ENCODE data around the gene ARHGEF19. TPM values are rescaled to one million over a fixed set of nuclear protein-coding genes. Genes with fewer than 3 reads are reported as not detected.
"Not testable (repeated sequence)": the region's sequence is repeated elsewhere in the genome, so short reads cannot be mapped to it uniquely, and the experiment has no call there.

Gene ARHGEF19
- total and polyA plus RNA-seq, 8 donors, result 3.5 to 20.1 (median 9.5) TPM

DNA sequence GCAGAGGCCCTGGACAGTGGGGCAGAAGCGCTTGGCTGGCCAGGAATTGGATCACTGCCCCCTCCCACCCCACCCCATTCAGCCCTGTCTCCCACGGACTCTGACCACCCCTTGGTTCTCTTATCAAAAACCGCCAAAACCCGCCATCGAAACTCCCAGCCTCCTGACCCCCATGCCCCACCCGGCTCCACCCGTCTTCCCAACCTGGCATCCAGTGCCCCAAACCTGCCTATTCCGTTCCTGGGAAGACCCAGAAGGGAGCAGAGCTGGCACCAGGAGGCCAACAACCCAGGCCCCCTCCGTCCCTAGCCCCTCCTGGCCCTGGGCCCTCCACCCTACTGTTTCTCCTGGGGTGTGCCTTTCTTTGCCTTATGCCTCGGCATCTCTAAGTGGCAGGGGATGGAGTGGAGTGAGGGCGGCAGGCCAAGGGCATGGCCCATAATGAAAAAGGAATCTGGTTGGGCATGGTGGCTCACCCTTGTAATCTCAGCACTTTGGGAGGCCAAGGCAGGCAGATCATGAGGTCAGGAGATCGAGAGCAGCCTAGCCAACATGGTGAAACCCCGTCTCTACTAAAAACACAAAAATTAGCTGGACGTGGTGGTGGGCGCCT, 40.1 kb downstream of the ARHGEF19 start:
- no peak for TF ChIP-seq POLR2A (IDR thresholded peaks at IDR 0.05)
- TF ChIP-seq POLR2AphosphoS5 (IDR thresholded peaks at IDR 0.05), result no peak
- TF ChIP-seq EP300 (IDR thresholded peaks at IDR 0.05), result no peak
- TF ChIP-seq CTCF (IDR thresholded peaks at IDR 0.05), result no peak
- Histone ChIP-seq H3K9me3 (no peaks in the 10 kb centered on the region), H3K36me3 (no peaks in the 10 kb centered on the region), H3K4me3 (no peak overlapping the region), H3K4me1 (peaks cover 55 to 79% (median 65%) of the 10 kb centered on the region in 4 donors), H3K27ac (peak overlapping the region; percentile 5 to 94 (median 84)), H3K27me3 (peaks cover 0 to 5% (median 0%) of the 10 kb centered on the region in 3 donors)
- 70 to 75% (median 73%) methylated on average over 15 of the region's 15 CpGs for WGBS, 5 donors
- DNase-seq, result no peak
- intact Hi-C loops (cut with DNase I; ENCODE audit: low total_unique reads), result no loop called here

DNA sequence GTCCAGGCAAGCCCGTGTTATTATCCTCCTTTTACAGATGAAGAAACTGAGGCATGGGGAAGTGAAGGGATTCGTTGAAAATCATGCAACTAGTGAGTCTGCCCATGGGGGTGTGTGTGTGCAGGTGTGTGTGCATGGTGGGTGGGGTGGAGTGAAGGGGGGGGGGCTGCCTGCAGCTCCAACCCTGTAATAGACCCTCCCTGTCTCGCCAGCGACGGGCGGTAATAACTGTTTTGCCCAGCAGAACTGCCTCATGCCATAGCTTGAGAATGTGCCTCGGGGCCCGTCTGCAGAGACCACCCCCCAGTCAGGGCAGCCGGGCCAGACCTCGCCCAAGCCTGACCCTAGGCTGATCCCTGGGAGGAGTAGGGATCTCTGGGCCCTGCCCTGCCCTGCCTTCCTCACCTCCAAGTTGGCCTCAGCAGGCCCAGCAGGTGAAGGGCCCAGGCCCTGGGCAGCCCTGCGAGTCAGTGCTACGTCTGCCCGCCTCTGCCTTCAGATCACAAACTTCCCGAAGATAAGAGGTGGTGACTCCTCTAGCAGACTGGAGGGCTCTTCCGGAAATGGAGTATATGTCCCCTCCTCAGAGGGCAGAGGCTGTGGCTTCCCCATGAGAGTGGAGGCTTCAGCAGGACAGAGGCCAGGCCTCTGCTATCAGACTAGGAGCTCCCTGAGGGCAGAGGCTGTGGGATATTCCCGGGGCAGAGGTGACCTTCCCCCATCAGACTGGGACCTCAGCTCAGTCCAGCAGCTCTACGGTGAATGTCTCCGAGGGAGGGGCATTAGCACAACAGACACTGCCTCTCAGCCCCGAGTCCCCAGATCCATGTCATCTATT, 40.9 kb downstream of the ARHGEF19 start:
- no peaks in the 10 kb centered on the region for H3K36me3 ChIP-seq
- H3K9me3 ChIP-seq, result no peaks in the 10 kb centered on the region
- peak overlapping the region; percentile 5 to 94 (median 22) for H3K27ac ChIP-seq
- no peak overlapping the region for H3K4me3 ChIP-seq
- 71 to 75% (median 72%) methylated on average over 14 to 19 of the region's 19 CpGs for WGBS, 5 donors
- no peak for DNase-seq
- intact Hi-C loops (cut with DNase I; ENCODE audit: low total_unique reads), result no loop called here
- no peak for TF ChIP-seq EP300 (IDR thresholded peaks at IDR 0.05)
- no peak for TF ChIP-seq CTCF (IDR thresholded peaks at IDR 0.05)
- TF ChIP-seq POLR2AphosphoS5 (IDR thresholded peaks at IDR 0.05), result no peak
- H3K4me1 ChIP-seq, result peaks cover 51 to 74% (median 61%) of the 10 kb centered on the region in 4 donors
- H3K27me3 ChIP-seq, result peaks cover 0 to 8% (median 0%) of the 10 kb centered on the region in 3 donors

GRCh38 chr1:16170283-16170673, 42.2 kb downstream of the ARHGEF19 start:
- no peak for DNase-seq
- H3K4me1 ChIP-seq, result peaks cover 38 to 67% (median 51%) of the 10 kb centered on the region in 4 donors
- H3K9me3 ChIP-seq, result no peaks in the 10 kb centered on the region
- H3K36me3 ChIP-seq, result no peaks in the 10 kb centered on the region
- H3K27ac ChIP-seq, result no peak overlapping the region
- H3K4me3 ChIP-seq, result no peak overlapping the region
- TF ChIP-seq EP300 (IDR thresholded peaks at IDR 0.05), result no peak
- no peak for TF ChIP-seq POLR2AphosphoS5 (IDR thresholded peaks at IDR 0.05)
- no peak for TF ChIP-seq CTCF (IDR thresholded peaks at IDR 0.05)
- no peak for TF ChIP-seq POLR2A (IDR thresholded peaks at IDR 0.05)
- intact Hi-C loops (cut with DNase I; ENCODE audit: low total_unique reads), result no loop called here
- H3K27me3 ChIP-seq, result peaks cover 0 to 8% (median 0%) of the 10 kb centered on the region in 3 donors
- WGBS, 5 donors, result 92 to 100% (median 94%) methylated on average over 3 of the region's 3 CpGs

DNA sequence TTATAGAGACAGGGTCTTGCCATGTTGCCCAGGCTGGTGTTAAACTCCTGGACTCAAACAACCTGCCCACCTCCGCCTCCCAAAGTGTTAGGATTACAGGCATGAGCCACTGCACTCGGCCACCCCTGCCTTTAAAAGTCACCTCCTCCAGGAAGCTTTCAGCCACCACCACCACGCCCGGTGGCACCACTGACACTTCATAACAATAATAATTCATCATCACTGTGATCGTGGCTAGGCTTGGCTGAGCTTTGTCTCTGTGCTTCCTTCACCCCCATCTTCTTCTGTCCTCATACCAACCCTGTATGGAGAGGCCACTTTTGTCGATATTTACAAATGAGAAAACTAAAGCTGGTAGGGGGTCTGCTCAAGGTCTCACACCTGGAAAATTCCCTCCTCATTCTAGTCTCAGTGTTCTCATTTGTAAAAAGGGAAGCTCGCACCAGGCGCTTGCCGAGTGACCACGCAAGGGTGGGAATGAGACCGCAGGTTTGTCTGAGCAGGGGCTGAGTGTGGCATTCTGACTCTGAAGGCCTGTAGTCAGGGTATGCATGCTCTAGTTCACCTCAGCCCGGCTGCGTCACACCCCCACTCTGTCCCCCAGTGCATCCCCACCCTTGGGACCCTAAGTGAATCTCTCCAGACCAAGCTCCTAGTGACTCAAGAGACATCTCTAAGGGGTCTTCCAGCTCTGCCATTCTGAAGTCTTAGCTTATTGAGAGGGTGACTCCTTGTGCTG, 43.7 kb downstream of the ARHGEF19 start:
- TF ChIP-seq POLR2AphosphoS5 (IDR thresholded peaks at IDR 0.05) (no peak), CTCF (IDR thresholded peaks at IDR 0.05) (no peak), POLR2A (IDR thresholded peaks at IDR 0.05) (no peak), EP300 (IDR thresholded peaks at IDR 0.05) (no peak)
- Histone ChIP-seq H3K4me3 (no peak overlapping the region), H3K27ac (no peak overlapping the region), H3K27me3 (peaks cover 0 to 8% (median 0%) of the 10 kb centered on the region in 3 donors), H3K36me3 (no peaks in the 10 kb centered on the region), H3K9me3 (no peaks in the 10 kb centered on the region), H3K4me1 (peaks cover 23 to 67% (median 41%) of the 10 kb centered on the region in 4 donors)
- 67 to 75% (median 73%) methylated on average over 12 to 13 of the region's 13 CpGs for WGBS, 5 donors
- intact Hi-C loops (cut with DNase I; ENCODE audit: low total_unique reads), result no loop called here
- no peak for DNase-seq

DNA sequence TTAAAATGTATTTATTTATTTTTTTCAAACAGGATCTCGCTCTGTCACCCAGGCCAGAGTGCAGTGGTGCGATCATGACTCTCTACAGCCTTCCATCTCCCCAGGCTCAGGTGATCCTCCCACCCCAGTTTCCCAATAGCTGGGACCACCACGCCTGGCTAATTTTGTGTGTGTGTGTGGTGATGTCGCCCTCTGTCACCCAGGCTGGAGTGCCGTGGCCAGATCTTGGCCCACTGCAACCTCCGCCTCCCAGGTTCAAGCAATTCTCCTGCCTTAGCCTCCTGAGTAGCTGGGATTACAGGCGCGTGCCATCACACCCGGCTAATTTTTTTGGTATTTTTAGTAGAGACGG, 44.3 kb downstream of the ARHGEF19 start:
- 48 to 55% (median 51%) methylated on average over 9 to 10 of the region's 10 CpGs for WGBS, 5 donors
- H3K9me3 ChIP-seq; H3K27me3 ChIP-seq; H3K36me3 ChIP-seq; intact Hi-C loops (cut with DNase I; ENCODE audit: low total_unique reads); DNase-seq: not testable (repeated sequence)
- Histone ChIP-seq H3K4me1 (peaks cover 17 to 63% (median 35%) of the 10 kb centered on the region in 4 donors), H3K27ac (peak overlapping the region in 3 of 5 donors; percentile 72 to 85 (median 81)), H3K4me3 (peak overlapping the region; percentile 53 to 60 (median 55))

Measured in stomach (tissue), 9 donors.